PC-3 (cell line): ENCODE results near the gene SGCD. TPM values are rescaled to one million over a fixed set of nuclear protein-coding genes. Genes with fewer than 3 reads are reported as not detected.

Experiments
- ATAC-seq: fragments of 200-7000 bp; cut with Tn5 transposase; 2 replicates; pipeline ENCODE4 v1.9.1; 2020; ENCODE audit warnings: mild to moderate bottlenecking, moderate library complexity
- BruUV-seq: library from RNA; stranded (reverse); fragments of 400-500 nt; replicated peaks from 2 replicates; lab custom pipeline; 2021; lab: Mats Ljungman, UMichigan
- CTCF ChIA-PET: fragments of 300-600 bp; sonication (Branson Sonifier 250); formaldehyde crosslinking; loops from one replicate; lab custom pipeline; 2022; ENCODE audit warnings: antibody characterized with exemption; lab: Charles Lee
- POLR2A ChIA-PET: fragments of 300-600 bp; sonication (Branson Sonifier 250); formaldehyde crosslinking; loops from one replicate; lab custom pipeline; 2022; ENCODE audit warnings: antibody characterized with exemption; ENCODE audit not compliant: unreplicated experiment; lab: Charles Lee
- DNase-seq: peaks from one replicate; pipeline ENCODE4 v3.0.0-alpha.2; 2015
- H2AFZ ChIP-seq: fragments of 300-600 bp; sonication (generic); 2 replicates; pipeline ENCODE4 v1.6.0; 2016; ENCODE audit warnings: antibody characterized with exemption, low read length
- H3F3A ChIP-seq: fragments of 300-600 bp; sonication (generic); one replicate; pipeline ENCODE4 v1.6.0; 2017; ENCODE audit warnings: antibody characterized with exemption, low read length, control low read depth, mild to moderate bottlenecking; ENCODE audit not compliant: unreplicated experiment
- H3K27ac ChIP-seq: fragments of 300-600 bp; sonication (generic); 2 replicates; pipeline ENCODE4 v1.5.1; 2016; ENCODE audit warnings: mild to moderate bottlenecking, low read length
- H3K27me3 ChIP-seq: fragments of 300-600 bp; sonication (generic); 2 replicates; pipeline ENCODE4 v1.6.1; 2016; ENCODE audit warnings: low read length, mixed read lengths
- H3K36me3 ChIP-seq: fragments of 300-600 bp; sonication (generic); 2 replicates; pipeline ENCODE4 v1.6.1; 2016; ENCODE audit warnings: low read depth, mixed run types, low read length, mixed read lengths
- H3K4me1 ChIP-seq: fragments of 300-600 bp; sonication (generic); 2 replicates; pipeline ENCODE4 v1.5.1; 2016; ENCODE audit warnings: low read length; ENCODE audit not compliant: insufficient read depth
- H3K4me2 ChIP-seq: fragments of 300-600 bp; sonication (generic); 2 replicates; pipeline ENCODE4 v1.6.0; 2016; ENCODE audit warnings: low read length
- H3K4me3 ChIP-seq: fragments of 300-600 bp; sonication (generic); 2 replicates; pipeline ENCODE4 v1.5.1; 2016; ENCODE audit warnings: mild to moderate bottlenecking, low read length, mixed read lengths
- H3K79me2 ChIP-seq: fragments of 300-600 bp; sonication (generic); 2 replicates; pipeline ENCODE4 v1.6.1; 2017; ENCODE audit warnings: low read length, mixed read lengths
- H3K9ac ChIP-seq: fragments of 300-600 bp; sonication (generic); 2 replicates; pipeline ENCODE4 v1.6.0; 2016; ENCODE audit warnings: mild to moderate bottlenecking, low read length
- H3K9me2 ChIP-seq: fragments of 300-600 bp; sonication (generic); replicated peaks from 2 replicates; pipeline ENCODE4 v1.6.1; 2016; ENCODE audit warnings: mixed run types, low read length, mixed read lengths
- H3K9me3 ChIP-seq: fragments of 300-600 bp; sonication (generic); 2 replicates; pipeline ENCODE4 v1.6.1; 2016; ENCODE audit warnings: low read length, mixed read lengths
- H4K20me1 ChIP-seq: fragments of 300-600 bp; sonication (generic); 2 replicates; pipeline ENCODE4 v1.6.1; 2016; ENCODE audit warnings: low read length, mixed read lengths
- CTCF ChIP-seq: fragments of 300-600 bp; sonication (generic); conservative IDR thresholded peaks from 2 replicates; pipeline ENCODE4 v1.5.1; 2017; ENCODE audit warnings: antibody characterized with exemption, low read depth, mild to moderate bottlenecking, low read length
- EZH2 ChIP-seq: fragments of 300-600 bp; sonication (generic); IDR thresholded peaks from one replicate; pipeline ENCODE4 v1.6.1; 2017; ENCODE audit warnings: antibody characterized with exemption, mild to moderate bottlenecking, low read length; ENCODE audit not compliant: unreplicated experiment
- EZH2phosphoT487 ChIP-seq: fragments of 300-600 bp; sonication (generic); IDR thresholded peaks from 2 replicates; pipeline ENCODE4 v1.6.1; 2018; ENCODE audit warnings: mild to moderate bottlenecking, antibody characterized with exemption, low read length, borderline replicate concordance
- intact Hi-C: fragments of 100-400 bp; cut with micrococcal nuclease; formaldehyde crosslinking; loops from 2 replicates; pipeline ENCODE4 v1.9.0; 2023
- total RNA-seq: library from RNA; depleted of rRNA; stranded (reverse); fragments of >200 nt; gene quantifications from 2 replicates; pipeline ENCODE4 v1.2.3, GENCODE V29; 2014

SGCD gene
- total RNA-seq, 1 experiment from 2014 or later: 0.15 TPM

- DNase-seq (no peak), ATAC-seq (no peak)
- Histone ChIP-seq H3K9me3 (no peaks in the 10 kb centered on the region), H3K79me2 (no peaks in the 10 kb centered on the region), H3K4me2 (no peak overlapping the region), H4K20me1 (no peaks in the 10 kb centered on the region), H3K36me3 (no peaks in the 10 kb centered on the region), H3K27me3 (no peaks in the 10 kb centered on the region), H3K4me3 (no peak overlapping the region), H3K9ac (no peak overlapping the region), H3K9me2 (no peaks in the 10 kb centered on the region), H3F3A (no peaks in the 10 kb centered on the region), H3K4me1 (no peaks in the 10 kb centered on the region), H3K27ac (no peak overlapping the region), H2AFZ (no peak overlapping the region)
- intact Hi-C loops: no loop called here
- POLR2A ChIA-PET: no interaction called here
- no peak for TF ChIP-seq EZH2phosphoT487
- TF ChIP-seq CTCF: no peak
- TF ChIP-seq EZH2: no peak
- CTCF ChIA-PET: no interaction called here
- no TSS peak for BruUV-seq
These were observed 39.6 kb downstream of the SGCD start for GRCh38 chr5:156366521-156366920.

- ATAC-seq (no peak), DNase-seq (no peak)
- intact Hi-C loops: no loop called here
- Histone ChIP-seq H3K27me3 (no peaks in the 10 kb centered on the region), H3K9me3 (no peaks in the 10 kb centered on the region), H3K36me3 (no peaks in the 10 kb centered on the region), H3K4me2 (no peak overlapping the region), H3K9ac (no peak overlapping the region), H4K20me1 (no peaks in the 10 kb centered on the region), H3K27ac (no peak overlapping the region), H3K4me1 (no peaks in the 10 kb centered on the region), H3F3A (no peaks in the 10 kb centered on the region), H3K4me3 (no peak overlapping the region), H3K9me2 (no peaks in the 10 kb centered on the region), H2AFZ (no peak overlapping the region), H3K79me2 (no peaks in the 10 kb centered on the region)
- BruUV-seq: no TSS peak
- ChIA-PET CTCF (no interaction called here), POLR2A (no interaction called here)
- TF ChIP-seq EZH2 (no peak), EZH2phosphoT487 (no peak), CTCF (no peak)
These were observed 40.6 kb downstream of the SGCD start for GRCh38 chr5:156367597-156367996.

- TF ChIP-seq EZH2phosphoT487: no peak
- no peak for TF ChIP-seq EZH2
- TF ChIP-seq CTCF: no peak
- Histone ChIP-seq H3K9ac (no peak overlapping the region), H3K4me2 (no peak overlapping the region), H2AFZ (no peak overlapping the region), H3K9me2 (no peaks in the 10 kb centered on the region), H3K27ac (no peak overlapping the region), H3F3A (no peaks in the 10 kb centered on the region), H3K79me2 (no peaks in the 10 kb centered on the region), H3K36me3 (no peaks in the 10 kb centered on the region), H3K4me3 (no peak overlapping the region), H4K20me1 (no peaks in the 10 kb centered on the region), H3K4me1 (no peaks in the 10 kb centered on the region), H3K9me3 (no peaks in the 10 kb centered on the region), H3K27me3 (no peaks in the 10 kb centered on the region)
- ChIA-PET CTCF (no interaction called here), POLR2A (no interaction called here)
- DNase-seq: no peak
- intact Hi-C loops: no loop called here
- ATAC-seq: no peak
- BruUV-seq: no TSS peak
These were observed 49.0 kb downstream of the SGCD start for GRCh38 chr5:156375895-156376495.
